Lower lobe of right lung (tissue), 2 donors: ENCODE measurements around the gene RAD17. TPM values are rescaled to one million over a fixed set of nuclear protein-coding genes. Genes with fewer than 3 reads are reported as not detected.
"Not testable (repeated sequence)": the region's sequence is repeated elsewhere in the genome, so short reads cannot be mapped to it uniquely, and the experiment has no call there.

Source experiments
- ATAC-seq, 2 donors: fragments of 200-7000 bp; cut with Tn5 transposase; one replicate each; pipeline ENCODE4 v1.9.1; 2020 to 2022; ENCODE audit warnings: mild to moderate bottlenecking in 2 of 2, moderate library complexity in 2 of 2
- DNase-seq: peaks from one replicate; pipeline ENCODE4 v3.0.0-alpha.2; 2020
- H3K27ac ChIP-seq: fragments of 200-600 bp; one replicate; pipeline ENCODE4 v1.8.0; 2022
- H3K27me3 ChIP-seq: fragments of 200-600 bp; one replicate; pipeline ENCODE4 v1.8.0; 2022; ENCODE audit warnings: low read depth
- H3K36me3 ChIP-seq: fragments of 200-600 bp; one replicate; pipeline ENCODE4 v1.8.0; 2022; ENCODE audit warnings: mild to moderate bottlenecking
- H3K4me1 ChIP-seq: fragments of 200-600 bp; one replicate; pipeline ENCODE4 v1.8.0; 2022
- H3K4me3 ChIP-seq: fragments of 200-600 bp; one replicate; pipeline ENCODE4 v1.8.0; 2022; ENCODE audit warnings: mild to moderate bottlenecking
- H3K9me3 ChIP-seq: fragments of 200-600 bp; one replicate; pipeline ENCODE4 v1.8.0; 2022
- intact Hi-C: fragments of 100-400 bp; cut with DNase I; formaldehyde crosslinking; loops from one replicate; pipeline ENCODE4 v1.11.0; 2022
- total RNA-seq: library from RNA; stranded (reverse); fragmentation: NEBNext Ultra II Directional; extraction: Animal tissue kit (Norgen Biotek cat#: 25700); gene quantifications from one replicate; pipeline ENCODE4 v1.2.1, GENCODE V29; 2021
- TF ChIP-seq, protein P1 (sequence below): fragments of 200-600 bp; IDR thresholded peaks from one replicate; pipeline ENCODE4 v1.8.0; 2022; ENCODE audit warnings: antibody characterized with exemption, mild to moderate bottlenecking
- donor health status: DM: no; HTN: yes; CAD: no; lungs with severe emphysema.

RAD17 gene
- total RNA-seq, 1 donor from 2014 or later, result 19.5 TPM

DNA sequence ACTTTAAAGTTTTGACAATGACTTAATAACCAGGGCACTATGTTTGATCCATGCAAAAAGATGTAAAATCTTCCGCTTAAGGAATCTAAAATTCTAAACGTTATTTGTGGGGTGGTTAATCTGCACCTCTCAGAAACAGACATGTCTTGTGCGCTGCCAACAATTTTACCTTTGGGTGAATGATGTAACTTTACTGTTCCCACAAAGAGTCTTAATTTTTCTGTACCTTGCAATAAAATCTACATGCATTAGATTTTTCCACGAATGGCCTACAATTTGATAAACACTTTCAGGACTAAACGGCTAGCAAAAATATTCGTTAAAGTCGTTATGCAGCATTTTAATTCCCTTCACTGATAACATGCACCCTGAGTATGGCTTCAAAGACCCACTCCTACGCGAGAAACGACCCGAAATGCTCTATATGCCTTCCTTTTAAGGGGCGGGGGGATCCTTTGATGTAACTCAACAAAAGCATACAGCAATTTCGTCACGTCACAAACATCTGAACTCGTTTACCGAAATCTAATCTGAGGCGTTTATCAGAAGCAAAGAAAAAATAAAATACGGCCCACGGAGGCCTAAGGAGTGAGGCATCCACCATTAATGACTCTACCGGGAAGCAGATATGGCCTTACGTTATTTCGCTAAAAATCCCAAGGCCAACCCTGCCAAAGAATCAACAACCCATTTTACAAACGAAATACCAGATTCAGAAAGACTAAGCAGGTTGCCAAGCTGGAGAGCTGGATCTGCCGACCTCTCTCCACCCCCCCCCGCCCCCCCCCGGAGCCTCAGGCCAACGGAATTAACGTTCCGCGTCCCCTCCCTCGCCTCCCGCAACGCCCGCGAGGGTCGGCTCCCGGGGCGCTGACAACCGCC is 919 bp upstream of the RAD17 start:
- peak overlapping the region; percentile 99 for H3K27ac ChIP-seq
- DNase-seq, result no peak
- TF ChIP-seq, protein P1, sequence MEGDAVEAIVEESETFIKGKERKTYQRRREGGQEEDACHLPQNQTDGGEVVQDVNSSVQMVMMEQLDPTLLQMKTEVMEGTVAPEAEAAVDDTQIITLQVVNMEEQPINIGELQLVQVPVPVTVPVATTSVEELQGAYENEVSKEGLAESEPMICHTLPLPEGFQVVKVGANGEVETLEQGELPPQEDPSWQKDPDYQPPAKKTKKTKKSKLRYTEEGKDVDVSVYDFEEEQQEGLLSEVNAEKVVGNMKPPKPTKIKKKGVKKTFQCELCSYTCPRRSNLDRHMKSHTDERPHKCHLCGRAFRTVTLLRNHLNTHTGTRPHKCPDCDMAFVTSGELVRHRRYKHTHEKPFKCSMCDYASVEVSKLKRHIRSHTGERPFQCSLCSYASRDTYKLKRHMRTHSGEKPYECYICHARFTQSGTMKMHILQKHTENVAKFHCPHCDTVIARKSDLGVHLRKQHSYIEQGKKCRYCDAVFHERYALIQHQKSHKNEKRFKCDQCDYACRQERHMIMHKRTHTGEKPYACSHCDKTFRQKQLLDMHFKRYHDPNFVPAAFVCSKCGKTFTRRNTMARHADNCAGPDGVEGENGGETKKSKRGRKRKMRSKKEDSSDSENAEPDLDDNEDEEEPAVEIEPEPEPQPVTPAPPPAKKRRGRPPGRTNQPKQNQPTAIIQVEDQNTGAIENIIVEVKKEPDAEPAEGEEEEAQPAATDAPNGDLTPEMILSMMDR, result no peak
- H3K4me1 ChIP-seq, result peaks cover 31% of the 10 kb centered on the region
- ATAC-seq, result peak; percentile 70 to 80
- H3K36me3 ChIP-seq, result peaks cover 38% of the 10 kb centered on the region
- peak overlapping the region; percentile 87 for H3K4me3 ChIP-seq
- no peaks in the 10 kb centered on the region for H3K27me3 ChIP-seq
- intact Hi-C loops, result no loop called here
- no peaks in the 10 kb centered on the region for H3K9me3 ChIP-seq

DNA sequence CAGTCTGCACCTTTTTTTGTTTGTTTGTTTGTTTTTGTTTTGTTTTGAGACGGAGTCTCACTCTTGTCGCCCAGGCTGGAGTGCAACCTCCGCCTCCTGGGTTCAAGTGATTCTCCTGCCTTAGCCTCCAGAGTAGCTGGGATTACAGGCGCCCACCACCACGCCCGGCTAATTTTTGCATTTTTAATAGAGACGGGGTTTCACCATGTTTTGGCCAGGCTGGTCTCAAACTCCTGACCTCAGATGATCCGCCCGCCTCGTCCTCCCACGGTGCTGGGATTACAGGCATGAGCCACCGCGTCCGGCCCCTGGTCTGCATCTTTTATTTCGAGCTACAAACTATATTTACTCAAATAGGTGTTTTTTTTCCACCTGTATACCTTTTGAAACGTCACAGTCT is 717 bp downstream of the RAD17 start:
- peak overlapping the region; percentile 87 for H3K4me3 ChIP-seq
- DNase-seq, H3K27me3 ChIP-seq, H3K9me3 ChIP-seq, ATAC-seq, intact Hi-C loops: not testable (repeated sequence)
- peaks cover 33% of the 10 kb centered on the region for H3K36me3 ChIP-seq
- peak overlapping the region; percentile 99 for H3K27ac ChIP-seq
- H3K4me1 ChIP-seq, result peaks cover 31% of the 10 kb centered on the region

DNA sequence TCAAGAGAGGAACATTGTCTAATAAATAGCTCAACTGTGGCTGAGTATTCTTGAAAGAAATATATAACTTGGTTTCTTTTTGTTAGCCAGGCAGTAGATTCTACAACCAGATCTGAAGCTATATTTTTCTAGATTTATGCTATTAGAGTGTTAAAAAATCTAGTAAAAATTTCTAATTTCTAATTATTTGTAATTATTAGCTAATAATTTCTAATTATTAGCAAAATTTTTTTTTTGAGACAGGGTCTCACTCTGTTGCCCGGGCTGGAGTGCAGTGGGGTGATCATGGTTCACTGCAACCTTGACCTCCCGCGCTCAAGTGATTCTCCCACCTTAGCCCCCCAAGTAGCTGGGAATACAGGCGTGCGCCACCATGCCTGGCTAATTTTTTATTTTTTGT is 2.8 kb downstream of the RAD17 start:
- H3K4me3 ChIP-seq, result no peak overlapping the region
- TF ChIP-seq, protein P1, result no peak
- H3K4me1 ChIP-seq, result peaks cover 31% of the 10 kb centered on the region
- no peaks in the 10 kb centered on the region for H3K9me3 ChIP-seq
- DNase-seq, result no peak
- peaks cover 28% of the 10 kb centered on the region for H3K36me3 ChIP-seq
- intact Hi-C loops, result no loop called here
- H3K27ac ChIP-seq, result no peak overlapping the region
- ATAC-seq, result no peak
- H3K27me3 ChIP-seq, result no peaks in the 10 kb centered on the region

DNA sequence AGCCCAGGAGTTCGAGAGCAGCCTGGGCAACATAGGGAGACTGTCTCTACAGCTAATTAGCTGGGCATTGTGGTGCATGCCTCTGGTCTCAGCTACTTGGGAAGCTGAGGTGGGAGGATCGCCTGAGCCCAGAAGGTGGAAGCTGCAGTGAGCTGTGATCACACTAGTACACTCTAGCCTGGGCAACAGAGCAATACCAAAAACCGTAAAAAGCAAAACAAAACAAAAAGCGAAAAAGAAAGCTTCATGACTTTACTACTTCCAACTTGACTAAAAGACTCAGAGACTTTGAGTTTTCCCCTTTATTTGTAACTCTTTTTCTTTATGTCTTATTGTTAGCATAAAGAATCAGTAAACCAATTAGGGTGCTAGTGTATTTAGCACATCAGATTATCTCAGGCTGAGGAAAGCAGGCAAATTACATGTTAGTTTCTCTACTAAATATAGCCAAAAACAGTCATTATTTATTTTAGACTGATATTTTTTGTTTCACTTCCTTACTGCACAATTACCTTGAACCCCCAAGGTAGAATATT is 5.4 kb downstream of the RAD17 start:
- no peak for DNase-seq
- no peak overlapping the region for H3K4me3 ChIP-seq
- ATAC-seq, result no peak
- H3K27ac ChIP-seq, result no peak overlapping the region
- TF ChIP-seq, protein P1, result no peak
- no peaks in the 10 kb centered on the region for H3K27me3 ChIP-seq
- peaks cover 16% of the 10 kb centered on the region for H3K4me1 ChIP-seq
- peaks cover 50% of the 10 kb centered on the region for H3K36me3 ChIP-seq
- intact Hi-C loops, result no loop called here
- no peaks in the 10 kb centered on the region for H3K9me3 ChIP-seq

DNA sequence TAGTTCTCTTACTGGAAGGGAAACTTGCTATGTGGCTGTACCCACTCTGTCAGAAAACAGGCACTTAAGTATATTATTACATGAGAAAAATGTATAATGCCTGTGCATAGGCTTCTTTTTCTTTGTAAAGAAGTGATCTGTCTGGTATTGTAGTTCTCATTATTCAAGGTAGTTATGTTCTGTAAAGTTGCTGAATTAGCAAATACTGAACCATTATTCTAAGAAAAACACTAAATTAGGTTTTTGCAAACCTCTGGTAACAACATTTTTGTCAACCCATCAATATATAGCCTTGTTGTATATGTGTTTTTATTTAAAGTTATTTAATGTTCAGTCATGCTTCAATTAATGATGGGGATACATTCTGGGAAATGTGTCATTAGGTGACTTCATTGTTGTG is 8.8 kb downstream of the RAD17 start:
- TF ChIP-seq, protein P1, result no peak
- peaks cover 83% of the 10 kb centered on the region for H3K36me3 ChIP-seq
- H3K27ac ChIP-seq, result no peak overlapping the region
- intact Hi-C loops, result no loop called here
- no peaks in the 10 kb centered on the region for H3K9me3 ChIP-seq
- no peaks in the 10 kb centered on the region for H3K4me1 ChIP-seq
- H3K27me3 ChIP-seq, result no peaks in the 10 kb centered on the region
- no peak overlapping the region for H3K4me3 ChIP-seq
- no peak for ATAC-seq
- DNase-seq, result no peak
